ENCODE results near the gene ALOX5AP. TPM values are rescaled to one million over a fixed set of nuclear protein-coding genes. Genes with fewer than 3 reads are reported as not detected.

ALOX5AP gene
- total and polyA plus RNA-seq, 12 donors, result 2.8 to 122 (median 39.8) TPM

DNA sequence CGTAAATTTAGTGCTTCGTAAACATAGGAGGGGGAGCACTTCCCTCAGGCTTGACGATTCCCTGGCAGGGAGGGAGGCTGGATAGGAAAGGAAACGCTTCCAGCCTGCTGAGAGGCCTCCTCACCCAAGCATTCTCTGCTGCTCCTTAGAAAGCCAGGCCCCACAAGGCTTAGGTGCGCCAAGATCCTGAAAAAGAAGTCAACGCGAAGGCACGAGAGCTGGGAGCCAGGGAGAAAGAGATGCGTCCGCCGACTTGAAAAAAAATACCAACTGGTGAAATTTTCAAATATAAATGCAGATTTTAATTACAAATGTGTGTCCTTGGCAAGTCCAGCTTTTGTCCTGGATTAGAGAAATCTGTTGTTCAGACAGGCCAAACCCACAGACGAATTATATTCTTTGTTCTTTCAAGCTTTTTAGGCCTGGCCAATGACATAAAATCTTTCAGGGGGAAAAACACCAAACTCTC is 64.0 kb downstream of the ALOX5AP start:
- TF ChIP-seq POLR2A (IDR thresholded peaks at IDR 0.05), result no peak
- TF ChIP-seq, protein P1, sequence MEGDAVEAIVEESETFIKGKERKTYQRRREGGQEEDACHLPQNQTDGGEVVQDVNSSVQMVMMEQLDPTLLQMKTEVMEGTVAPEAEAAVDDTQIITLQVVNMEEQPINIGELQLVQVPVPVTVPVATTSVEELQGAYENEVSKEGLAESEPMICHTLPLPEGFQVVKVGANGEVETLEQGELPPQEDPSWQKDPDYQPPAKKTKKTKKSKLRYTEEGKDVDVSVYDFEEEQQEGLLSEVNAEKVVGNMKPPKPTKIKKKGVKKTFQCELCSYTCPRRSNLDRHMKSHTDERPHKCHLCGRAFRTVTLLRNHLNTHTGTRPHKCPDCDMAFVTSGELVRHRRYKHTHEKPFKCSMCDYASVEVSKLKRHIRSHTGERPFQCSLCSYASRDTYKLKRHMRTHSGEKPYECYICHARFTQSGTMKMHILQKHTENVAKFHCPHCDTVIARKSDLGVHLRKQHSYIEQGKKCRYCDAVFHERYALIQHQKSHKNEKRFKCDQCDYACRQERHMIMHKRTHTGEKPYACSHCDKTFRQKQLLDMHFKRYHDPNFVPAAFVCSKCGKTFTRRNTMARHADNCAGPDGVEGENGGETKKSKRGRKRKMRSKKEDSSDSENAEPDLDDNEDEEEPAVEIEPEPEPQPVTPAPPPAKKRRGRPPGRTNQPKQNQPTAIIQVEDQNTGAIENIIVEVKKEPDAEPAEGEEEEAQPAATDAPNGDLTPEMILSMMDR (IDR thresholded peaks at IDR 0.05), result no peak
- no peak for DNase-seq
- Histone ChIP-seq H3K4me1 (replicated peaks in 1 of 2) (peaks cover 12 to 29% of the 10 kb centered on the region in 2 donors), H3K36me3 (replicated peaks in 1 of 2) (no peaks in the 10 kb centered on the region), H3K9me3 (replicated peaks in 1 of 3) (no peaks in the 10 kb centered on the region), H3K4me3 (no peak overlapping the region), H3K27ac (no peak overlapping the region), H3K27me3 (no peaks in the 10 kb centered on the region)
- intact Hi-C loops (cut with DNase I), result loop anchor here in 1 of 2 donors (10.0 kb wide), 1 partner anchor 325 kb away; no protein-coding TSS in a partner anchor
- 77 to 89% (median 83%) methylated on average over 12 of the region's 12 CpGs for WGBS, 4 donors

DNA sequence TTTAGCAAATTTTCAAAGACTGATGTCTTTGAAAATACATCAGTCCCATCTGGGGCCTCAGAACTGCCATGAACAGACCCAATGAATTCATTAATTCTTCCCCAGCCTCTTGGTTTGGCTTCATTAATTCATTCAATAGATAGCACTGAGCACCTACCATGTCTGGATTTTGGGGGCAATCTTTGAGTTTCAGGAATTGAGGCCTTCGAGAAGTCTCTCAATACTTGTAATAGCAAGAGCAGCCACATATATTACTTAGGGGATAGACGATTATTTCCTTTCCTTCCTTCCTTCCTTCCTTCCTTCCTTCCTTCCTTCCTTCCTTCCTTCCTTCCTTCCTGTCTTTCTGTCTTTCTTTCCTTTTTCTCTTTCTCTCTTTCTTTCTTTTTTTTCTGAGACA is 64.8 kb downstream of the ALOX5AP start:
- Histone ChIP-seq H3K4me1 (replicated peaks in 1 of 2) (peaks cover 12 to 30% of the 10 kb centered on the region in 2 donors), H3K36me3 (replicated peaks in 1 of 2) (no peaks in the 10 kb centered on the region), H3K4me3 (no peak overlapping the region), H3K9me3 (replicated peaks in 1 of 3) (no peaks in the 10 kb centered on the region), H3K27me3 (no peaks in the 10 kb centered on the region), H3K27ac (no peak overlapping the region)
- intact Hi-C loops (cut with DNase I), result loop anchor here (5.0 to 10.0 kb wide), 3 partner anchors 115 to 665 kb away; no protein-coding TSS in a partner anchor
- TF ChIP-seq, protein P1 (IDR thresholded peaks at IDR 0.05), result no peak
- TF ChIP-seq POLR2A (IDR thresholded peaks at IDR 0.05), result no peak
- no peak for DNase-seq
- WGBS, 4 donors, result 80 to 93% (median 85%) methylated on average over 2 of the region's 2 CpGs

DNA sequence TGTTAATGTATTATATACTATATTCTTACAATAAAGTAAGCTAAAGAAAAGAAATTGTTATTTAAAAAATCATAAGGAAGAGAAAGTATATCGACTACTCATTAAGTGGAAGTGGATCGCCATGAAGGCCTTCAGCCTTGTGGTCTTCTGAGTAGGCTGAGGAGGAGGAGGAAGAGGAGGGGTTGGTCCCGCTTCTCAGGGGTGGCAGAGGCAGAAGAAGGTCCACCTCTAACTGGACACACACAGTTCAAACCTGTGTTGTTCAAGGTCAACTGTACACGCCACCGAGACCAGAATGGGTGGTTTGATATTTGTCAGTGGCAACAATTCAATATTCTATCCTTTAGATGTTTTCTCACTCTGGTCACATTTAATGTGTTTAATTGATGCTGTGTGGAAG is 67.2 kb downstream of the ALOX5AP start:
- no peak overlapping the region for H3K27ac ChIP-seq
- 56 to 67% (median 62%) methylated on average over 5 of the region's 5 CpGs for WGBS, 4 donors
- DNase-seq, result peak in 1 of 7 donors; percentile 22
- H3K36me3 ChIP-seq (replicated peaks in 1 of 2), result no peaks in the 10 kb centered on the region
- intact Hi-C loops (cut with DNase I), result loop anchor here (5.0 to 10.0 kb wide), 3 partner anchors 118 to 668 kb away; no protein-coding TSS in a partner anchor
- H3K27me3 ChIP-seq, result no peaks in the 10 kb centered on the region
- TF ChIP-seq, protein P1 (IDR thresholded peaks at IDR 0.05), result no peak
- no peak for TF ChIP-seq POLR2A (IDR thresholded peaks at IDR 0.05)
- H3K9me3 ChIP-seq (replicated peaks in 1 of 3), result no peaks in the 10 kb centered on the region
- H3K4me3 ChIP-seq, result no peak overlapping the region
- peaks cover 18 to 32% of the 10 kb centered on the region in 2 donors for H3K4me1 ChIP-seq (replicated peaks in 1 of 2)

DNA sequence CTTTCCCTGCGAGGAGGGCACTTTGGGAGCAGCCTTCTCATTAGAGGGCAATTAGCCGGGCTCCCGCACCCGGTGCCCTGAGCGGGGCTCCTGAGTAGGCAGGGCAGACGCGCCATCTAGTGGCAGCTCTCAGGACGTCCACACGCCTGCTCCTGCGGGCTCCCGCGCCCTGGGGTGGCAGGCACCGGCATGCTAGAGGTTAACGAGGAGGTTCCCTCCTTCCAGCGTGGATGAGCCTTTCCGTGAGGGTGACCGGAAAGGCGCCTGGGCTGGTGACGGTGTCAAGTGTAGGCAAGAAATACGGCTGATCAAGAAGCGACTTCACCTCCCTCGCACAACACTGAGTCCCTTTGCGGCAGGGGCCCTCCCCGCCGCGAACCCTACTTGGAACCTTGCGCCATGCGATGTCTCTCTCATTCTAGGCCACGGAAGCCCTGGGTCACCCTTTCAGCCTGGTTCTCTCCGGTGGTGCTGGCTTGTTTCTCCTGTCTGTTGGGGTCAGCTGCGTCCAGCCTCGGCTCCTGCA is 67.7 kb downstream of the ALOX5AP start:
- 7 to 22% (median 11%) methylated on average over 7 to 32 of the region's 32 CpGs for WGBS, 4 donors
- Histone ChIP-seq H3K27ac (peak overlapping the region in 3 of 5 donors; percentile 23 to 71 (median 28)), H3K27me3 (no peaks in the 10 kb centered on the region), H3K36me3 (replicated peaks in 1 of 2) (no peaks in the 10 kb centered on the region), H3K9me3 (replicated peaks in 1 of 3) (no peaks in the 10 kb centered on the region), H3K4me3 (peak overlapping the region in 2 of 4 donors; percentile 11 to 52), H3K4me1 (replicated peaks in 1 of 2) (peaks cover 18 to 33% of the 10 kb centered on the region in 2 donors)
- DNase-seq, result peak; percentile 90 to 96 (median 93)
- TF ChIP-seq, protein P1 (IDR thresholded peaks at IDR 0.05), result peak; percentile 92 to 98 (median 96)
- TF ChIP-seq POLR2A (IDR thresholded peaks at IDR 0.05), result peak in 1 of 2 donors; percentile 57
- intact Hi-C loops (cut with DNase I), result loop anchor here (5.0 to 10.0 kb wide), 3 partner anchors 118 to 668 kb away; no protein-coding TSS in a partner anchor
